ENCODE results near the gene GPR176.

GPR176 gene

DNA sequence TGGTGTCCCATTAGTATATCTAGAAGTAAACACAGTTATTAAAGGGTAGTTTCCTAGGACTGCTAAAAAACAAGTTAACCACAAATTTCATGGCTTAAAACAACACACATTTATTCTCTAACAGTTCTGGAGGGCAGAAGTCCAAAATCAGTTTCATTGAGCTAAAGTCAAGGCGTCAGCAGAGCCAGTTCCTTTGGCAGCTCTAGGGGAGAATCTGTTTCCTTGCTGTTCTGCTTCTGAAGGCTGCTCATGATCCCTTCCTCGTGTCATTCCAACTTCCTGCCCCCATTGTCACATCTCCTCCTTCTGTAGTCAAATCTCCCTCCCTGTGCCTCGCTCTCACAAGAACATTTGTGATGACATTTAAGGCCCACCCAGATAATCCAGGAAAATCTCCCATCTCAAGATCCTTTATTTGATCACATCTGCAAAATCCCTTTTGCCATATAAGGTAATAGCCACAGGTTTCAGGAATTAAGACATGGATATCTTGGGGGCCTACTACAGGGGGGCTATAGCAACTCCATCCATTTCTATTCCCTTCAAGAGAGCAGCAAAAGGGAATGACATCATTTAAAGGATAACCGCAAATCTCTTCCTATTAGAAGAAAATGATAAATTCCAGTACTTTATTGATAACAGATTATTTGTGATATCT lies 50.1 kb downstream of the GPR176 start:
- Histone ChIP-seq H3K9me3 (ENCODE audit: control insufficient read depth, insufficient read depth, low read length) (no peaks in the 10 kb centered on the region), H3K36me3 (ENCODE audit: control insufficient read depth, insufficient read depth, low read length) (no peaks in the 10 kb centered on the region), H3K9ac (ENCODE audit: low read depth, low read length) (no peak overlapping the region), H3K27me3 (ENCODE audit: control insufficient read depth, insufficient read depth, low read length) (no peaks in the 10 kb centered on the region), H3K4me1 (ENCODE audit: control insufficient read depth, insufficient read depth, low read length) (peaks cover 4% of the 10 kb centered on the region), H3K4me3 (ENCODE audit: low read depth, low read length) (no peak overlapping the region)

DNA sequence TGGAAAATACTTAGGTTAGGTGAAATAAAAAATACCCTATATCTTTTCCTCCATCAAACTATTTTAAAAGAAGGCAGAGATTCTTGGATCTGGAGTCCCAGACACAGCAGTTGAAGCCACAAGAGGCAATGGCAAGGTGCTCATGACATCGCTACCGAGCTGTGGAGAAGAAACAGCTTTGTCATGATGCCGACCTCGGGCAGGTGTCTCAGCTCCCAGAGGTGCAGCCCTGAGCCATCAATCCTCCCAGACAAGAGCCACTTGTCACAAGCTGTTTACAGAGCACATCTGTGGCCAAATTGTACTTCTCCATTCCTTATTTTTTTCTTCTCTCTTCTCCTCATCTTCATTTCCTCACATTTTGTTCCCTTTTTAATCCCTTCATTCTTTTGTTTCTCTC lies 50.8 kb downstream of the GPR176 start:
- Histone ChIP-seq H3K4me3 (ENCODE audit: low read depth, low read length) (no peak overlapping the region), H3K27me3 (ENCODE audit: control insufficient read depth, insufficient read depth, low read length) (no peaks in the 10 kb centered on the region), H3K4me1 (ENCODE audit: control insufficient read depth, insufficient read depth, low read length) (peaks cover 4% of the 10 kb centered on the region)

DNA sequence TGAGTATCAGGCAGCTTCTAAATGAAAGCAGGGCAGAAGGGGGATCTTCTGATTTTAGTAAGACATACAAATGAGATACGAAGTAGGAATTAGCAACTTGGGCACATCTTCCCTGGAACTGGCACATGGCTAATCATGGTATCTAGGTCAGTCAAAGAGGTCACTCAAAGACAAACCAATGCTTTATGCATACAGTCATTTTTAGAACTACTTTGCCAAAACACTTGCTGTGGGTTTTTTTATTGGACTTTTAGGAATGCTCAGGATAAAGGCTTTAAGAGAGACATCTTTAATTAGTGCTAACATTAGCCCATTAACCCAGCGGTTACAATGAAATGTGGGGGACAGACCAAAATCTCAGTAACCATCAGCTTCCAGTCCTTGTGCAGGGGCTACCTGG lies 51.7 kb downstream of the GPR176 start:
- peaks cover 4% of the 10 kb centered on the region for H3K4me1 ChIP-seq (ENCODE audit: control insufficient read depth, insufficient read depth, low read length)
- no peaks in the 10 kb centered on the region for H3K36me3 ChIP-seq (ENCODE audit: control insufficient read depth, insufficient read depth, low read length)

More for the DNA sequence above, 50.8 kb downstream of the GPR176 start:
- Histone ChIP-seq H3K9ac (ENCODE audit: low read depth, low read length) (no peak overlapping the region), H3K9me3 (ENCODE audit: control insufficient read depth, insufficient read depth, low read length) (no peaks in the 10 kb centered on the region), H3K36me3 (ENCODE audit: control insufficient read depth, insufficient read depth, low read length) (no peaks in the 10 kb centered on the region)

DNA sequence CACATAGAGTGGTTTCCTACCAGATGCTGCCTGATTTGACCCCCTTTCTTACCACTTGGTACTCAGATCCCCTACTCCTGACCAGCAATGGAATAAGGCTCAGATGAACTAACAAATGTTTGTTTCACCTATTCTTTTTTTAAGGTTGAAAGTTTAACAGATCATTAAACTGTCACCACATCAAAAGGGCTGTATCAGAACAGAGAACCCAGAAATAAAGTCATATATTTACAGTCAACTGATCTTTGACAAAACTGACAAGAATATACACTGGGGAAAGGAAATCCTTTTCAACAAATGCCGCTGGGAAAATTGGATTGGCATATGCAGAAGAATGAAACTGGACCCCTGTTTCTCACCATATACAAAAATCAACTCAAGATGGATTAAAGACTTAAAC lies 56.0 kb downstream of the GPR176 start:
- H3K27me3 ChIP-seq (ENCODE audit: control insufficient read depth, insufficient read depth, low read length), result no peaks in the 10 kb centered on the region
- H3K4me3 ChIP-seq (ENCODE audit: low read depth, low read length), result no peak overlapping the region
- no peaks in the 10 kb centered on the region for H3K36me3 ChIP-seq (ENCODE audit: control insufficient read depth, insufficient read depth, low read length)
- H3K9me3 ChIP-seq (ENCODE audit: control insufficient read depth, insufficient read depth, low read length), result no peaks in the 10 kb centered on the region
- no peaks in the 10 kb centered on the region for H3K4me1 ChIP-seq (ENCODE audit: control insufficient read depth, insufficient read depth, low read length)
- H3K9ac ChIP-seq (ENCODE audit: low read depth, low read length), result no peak overlapping the region

More for the DNA sequence above, 51.7 kb downstream of the GPR176 start:
- no peak overlapping the region for H3K9ac ChIP-seq (ENCODE audit: low read depth, low read length)
- H3K9me3 ChIP-seq (ENCODE audit: control insufficient read depth, insufficient read depth, low read length), result no peaks in the 10 kb centered on the region
- H3K4me3 ChIP-seq (ENCODE audit: low read depth, low read length), result no peak overlapping the region
- no peaks in the 10 kb centered on the region for H3K27me3 ChIP-seq (ENCODE audit: control insufficient read depth, insufficient read depth, low read length)

DNA sequence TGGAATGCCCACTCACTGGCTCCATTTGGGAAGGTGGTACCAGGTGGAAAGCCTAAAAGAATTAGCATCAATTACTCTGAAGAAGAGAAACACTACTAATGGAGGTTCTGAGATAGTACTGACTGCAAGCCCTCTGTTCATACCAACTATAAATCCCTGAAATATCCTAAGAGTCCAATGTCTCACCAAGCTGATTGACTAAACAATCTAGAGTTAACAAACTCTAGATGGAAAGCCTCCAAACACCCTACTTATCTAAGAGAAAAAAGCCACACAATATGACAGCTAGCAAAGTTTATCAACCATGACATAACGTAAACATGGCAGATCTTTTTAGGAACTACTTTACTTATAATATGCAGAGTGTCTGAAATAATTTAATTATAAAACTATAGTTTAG lies 59.2 kb downstream of the GPR176 start:
- H3K9me3 ChIP-seq (ENCODE audit: control insufficient read depth, insufficient read depth, low read length), result no peaks in the 10 kb centered on the region
- H3K27me3 ChIP-seq (ENCODE audit: control insufficient read depth, insufficient read depth, low read length), result no peaks in the 10 kb centered on the region
- H3K4me3 ChIP-seq (ENCODE audit: low read depth, low read length), result no peak overlapping the region
- no peaks in the 10 kb centered on the region for H3K4me1 ChIP-seq (ENCODE audit: control insufficient read depth, insufficient read depth, low read length)
- H3K9ac ChIP-seq (ENCODE audit: low read depth, low read length), result no peak overlapping the region
- no peaks in the 10 kb centered on the region for H3K36me3 ChIP-seq (ENCODE audit: control insufficient read depth, insufficient read depth, low read length)

DNA sequence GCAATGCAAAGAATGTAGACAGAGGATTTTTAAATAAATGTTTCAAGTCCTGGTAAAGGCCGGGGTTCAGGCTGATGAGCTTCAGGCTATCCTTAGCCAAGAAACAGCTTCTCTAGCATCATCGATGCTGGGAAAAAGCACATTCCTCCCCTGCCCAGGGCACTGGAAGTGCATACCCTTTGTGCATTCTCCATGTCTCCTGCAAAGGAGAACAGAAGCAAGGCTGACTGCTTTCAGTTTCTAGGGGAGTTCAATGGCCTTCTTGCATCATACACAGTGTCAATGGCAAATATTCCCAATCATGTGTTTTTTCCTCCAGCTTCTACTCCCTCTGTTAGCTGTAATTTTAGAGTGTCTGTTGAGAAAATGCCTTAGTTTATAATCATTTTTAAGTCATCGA lies 59.9 kb downstream of the GPR176 start:
- H3K27me3 ChIP-seq (ENCODE audit: control insufficient read depth, insufficient read depth, low read length), result no peaks in the 10 kb centered on the region
- H3K9me3 ChIP-seq (ENCODE audit: control insufficient read depth, insufficient read depth, low read length), result no peaks in the 10 kb centered on the region
- no peaks in the 10 kb centered on the region for H3K4me1 ChIP-seq (ENCODE audit: control insufficient read depth, insufficient read depth, low read length)
- H3K9ac ChIP-seq (ENCODE audit: low read depth, low read length), result no peak overlapping the region
- no peaks in the 10 kb centered on the region for H3K36me3 ChIP-seq (ENCODE audit: control insufficient read depth, insufficient read depth, low read length)
- no peak overlapping the region for H3K4me3 ChIP-seq (ENCODE audit: low read depth, low read length)

DNA sequence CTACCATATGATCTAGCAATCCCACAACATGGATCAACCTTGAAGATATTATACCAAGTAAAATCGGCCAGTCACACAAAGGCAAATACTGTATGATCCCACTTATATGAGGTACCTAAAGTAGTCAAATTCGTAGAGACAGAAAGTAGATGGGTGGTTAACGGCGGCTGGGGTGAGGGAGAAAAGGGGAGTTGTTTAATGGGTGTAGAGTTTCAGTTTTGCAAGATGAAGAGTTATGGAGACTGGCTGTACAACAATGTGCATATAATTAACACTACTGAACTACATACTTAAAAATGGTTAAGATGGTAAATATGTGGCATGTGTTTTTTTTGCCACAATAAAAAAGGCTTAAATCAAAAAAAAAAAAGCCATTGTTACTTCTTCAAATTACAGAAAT lies 60.4 kb downstream of the GPR176 start:
- H3K9me3 ChIP-seq (ENCODE audit: control insufficient read depth, insufficient read depth, low read length), result no peaks in the 10 kb centered on the region
- H3K4me3 ChIP-seq (ENCODE audit: low read depth, low read length), result no peak overlapping the region
- H3K9ac ChIP-seq (ENCODE audit: low read depth, low read length), result no peak overlapping the region
- no peaks in the 10 kb centered on the region for H3K4me1 ChIP-seq (ENCODE audit: control insufficient read depth, insufficient read depth, low read length)
- no peaks in the 10 kb centered on the region for H3K27me3 ChIP-seq (ENCODE audit: control insufficient read depth, insufficient read depth, low read length)
- H3K36me3 ChIP-seq (ENCODE audit: control insufficient read depth, insufficient read depth, low read length), result no peaks in the 10 kb centered on the region

DNA sequence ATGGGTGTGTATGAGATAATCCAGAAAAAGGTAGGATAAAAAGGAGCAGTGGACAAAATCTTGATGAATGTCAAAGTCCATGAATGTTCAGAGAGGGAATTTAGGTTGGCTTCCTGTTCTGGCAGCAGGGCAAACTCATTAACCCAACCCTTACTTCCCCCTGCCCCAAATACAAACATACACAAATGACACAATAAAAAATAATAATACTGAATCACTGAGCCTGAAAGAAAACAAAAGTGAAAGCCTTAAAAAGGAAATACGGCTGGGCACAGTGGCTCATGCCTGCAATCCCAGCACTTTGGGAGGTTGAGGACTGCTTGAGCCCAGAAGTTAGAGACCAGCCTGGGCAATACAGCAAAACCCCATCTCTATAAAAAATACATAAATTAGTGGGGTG lies 62.9 kb downstream of the GPR176 start:
- no peaks in the 10 kb centered on the region for H3K27me3 ChIP-seq (ENCODE audit: control insufficient read depth, insufficient read depth, low read length)
- H3K9me3 ChIP-seq (ENCODE audit: control insufficient read depth, insufficient read depth, low read length), result no peaks in the 10 kb centered on the region
- no peaks in the 10 kb centered on the region for H3K36me3 ChIP-seq (ENCODE audit: control insufficient read depth, insufficient read depth, low read length)
- H3K4me1 ChIP-seq (ENCODE audit: control insufficient read depth, insufficient read depth, low read length), result peaks cover 7% of the 10 kb centered on the region
- H3K9ac ChIP-seq (ENCODE audit: low read depth, low read length), result no peak overlapping the region
- no peak overlapping the region for H3K4me3 ChIP-seq (ENCODE audit: low read depth, low read length)

DNA sequence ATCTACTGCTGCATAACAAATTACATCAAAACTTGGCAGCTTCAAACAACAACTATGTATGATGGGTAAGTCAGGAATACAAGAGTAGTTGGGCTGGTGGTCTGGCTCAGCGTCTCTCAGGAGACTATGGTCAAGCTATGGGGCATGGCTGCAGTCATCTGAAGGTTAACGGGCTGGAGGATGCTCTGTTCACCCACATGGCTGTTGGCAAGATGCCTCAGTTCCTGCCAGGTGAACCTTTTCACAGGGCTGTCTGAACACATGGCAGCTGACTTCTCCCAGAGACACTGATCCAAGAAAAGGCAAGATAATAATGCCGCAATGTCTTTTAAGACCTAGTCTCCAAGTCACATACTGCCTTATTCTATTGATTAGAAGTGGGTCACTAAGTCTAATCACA lies 63.7 kb downstream of the GPR176 start:
- no peaks in the 10 kb centered on the region for H3K9me3 ChIP-seq (ENCODE audit: control insufficient read depth, insufficient read depth, low read length)
- H3K9ac ChIP-seq (ENCODE audit: low read depth, low read length), result no peak overlapping the region
- no peak overlapping the region for H3K4me3 ChIP-seq (ENCODE audit: low read depth, low read length)
- H3K27me3 ChIP-seq (ENCODE audit: control insufficient read depth, insufficient read depth, low read length), result no peaks in the 10 kb centered on the region
- peaks cover 15% of the 10 kb centered on the region for H3K4me1 ChIP-seq (ENCODE audit: control insufficient read depth, insufficient read depth, low read length)
- no peaks in the 10 kb centered on the region for H3K36me3 ChIP-seq (ENCODE audit: control insufficient read depth, insufficient read depth, low read length)

DNA sequence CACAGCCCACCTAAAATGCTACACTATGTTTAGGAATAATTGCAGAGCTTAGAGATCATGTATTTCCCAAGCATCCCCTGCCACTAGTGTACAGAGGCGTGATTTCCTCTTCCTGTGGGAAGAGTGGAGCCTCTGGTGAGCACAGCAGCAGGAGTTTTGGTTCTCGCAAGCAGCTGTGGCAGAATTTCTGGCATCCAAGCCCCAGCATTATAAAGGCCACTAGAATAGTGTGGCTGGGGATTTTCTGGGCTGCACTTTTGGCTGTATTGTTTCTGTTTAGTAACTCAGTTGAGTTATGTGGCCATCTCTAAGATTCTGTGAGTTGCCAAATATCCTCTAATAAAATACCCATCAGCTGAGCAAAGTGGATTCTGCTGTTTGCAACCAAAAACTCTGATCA lies 64.7 kb downstream of the GPR176 start:
- Histone ChIP-seq H3K36me3 (ENCODE audit: control insufficient read depth, insufficient read depth, low read length) (no peaks in the 10 kb centered on the region), H3K4me1 (ENCODE audit: control insufficient read depth, insufficient read depth, low read length) (peaks cover 19% of the 10 kb centered on the region), H3K9me3 (ENCODE audit: control insufficient read depth, insufficient read depth, low read length) (no peaks in the 10 kb centered on the region), H3K9ac (ENCODE audit: low read depth, low read length) (no peak overlapping the region), H3K27me3 (ENCODE audit: control insufficient read depth, insufficient read depth, low read length) (no peaks in the 10 kb centered on the region), H3K4me3 (ENCODE audit: low read depth, low read length) (no peak overlapping the region)

DNA sequence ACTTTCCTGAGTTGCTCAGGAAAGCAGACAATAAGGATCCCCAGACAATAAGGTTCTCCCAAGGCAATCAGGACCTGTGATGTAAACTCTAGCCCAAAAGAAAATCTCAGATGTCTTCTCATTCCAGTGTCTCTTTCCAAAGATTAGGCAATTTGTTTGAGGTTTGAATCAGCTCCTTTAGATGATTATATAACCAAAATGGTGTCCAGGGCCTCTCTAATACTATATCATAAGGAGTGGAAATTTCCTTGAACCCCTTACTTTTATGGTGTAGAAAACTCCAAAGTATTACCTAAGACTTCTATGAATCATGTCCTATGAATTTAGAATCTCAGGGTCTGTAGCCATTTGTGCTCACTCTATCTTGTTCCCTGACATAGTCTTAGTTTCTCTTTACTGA lies 65.9 kb downstream of the GPR176 start:
- Histone ChIP-seq H3K9me3 (ENCODE audit: control insufficient read depth, insufficient read depth, low read length) (no peaks in the 10 kb centered on the region), H3K27me3 (ENCODE audit: control insufficient read depth, insufficient read depth, low read length) (no peaks in the 10 kb centered on the region), H3K4me1 (ENCODE audit: control insufficient read depth, insufficient read depth, low read length) (peaks cover 20% of the 10 kb centered on the region), H3K36me3 (ENCODE audit: control insufficient read depth, insufficient read depth, low read length) (no peaks in the 10 kb centered on the region), H3K9ac (ENCODE audit: low read depth, low read length) (no peak overlapping the region), H3K4me3 (ENCODE audit: low read depth, low read length) (no peak overlapping the region)

DNA sequence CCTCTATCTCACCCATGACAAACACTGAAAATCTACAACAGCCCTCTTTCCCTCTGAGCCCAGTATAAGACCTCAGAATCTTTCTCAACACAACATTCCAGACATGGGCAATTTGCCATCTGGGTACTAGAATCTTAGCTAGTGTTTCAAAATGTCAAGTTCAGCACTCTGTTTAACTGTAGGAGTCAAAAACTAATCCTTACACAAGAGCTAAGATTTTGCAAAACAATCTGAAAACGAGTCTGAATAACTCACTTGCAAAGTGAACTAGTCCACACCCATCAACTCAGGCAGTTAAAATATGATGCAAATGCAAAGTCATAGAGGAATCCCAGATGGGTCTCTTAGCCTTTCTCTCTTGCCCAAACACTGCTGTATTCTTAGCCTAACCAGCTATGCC lies 67.8 kb downstream of the GPR176 start:
- Histone ChIP-seq H3K27me3 (ENCODE audit: control insufficient read depth, insufficient read depth, low read length) (no peaks in the 10 kb centered on the region), H3K9ac (ENCODE audit: low read depth, low read length) (no peak overlapping the region), H3K9me3 (ENCODE audit: control insufficient read depth, insufficient read depth, low read length) (no peaks in the 10 kb centered on the region), H3K36me3 (ENCODE audit: control insufficient read depth, insufficient read depth, low read length) (no peaks in the 10 kb centered on the region), H3K4me1 (ENCODE audit: control insufficient read depth, insufficient read depth, low read length) (peaks cover 20% of the 10 kb centered on the region), H3K4me3 (ENCODE audit: low read depth, low read length) (no peak overlapping the region)

Measured in iPS-15b (cell line).